Measurements from ENCODE around the gene PTH1R.

The PTH1R gene

GRCh38 chr3:46876313-46877300, 914 bp upstream of the PTH1R start:
- DNase-seq (ENCODE audit: low read depth, low spot score) = no peak
- H3K4me3 ChIP-seq (ENCODE audit: low read length) = no peak overlapping the region

GRCh38 chr3:46878781-46879436, 1.4 kb downstream of the PTH1R start:
- H3K4me3 ChIP-seq (ENCODE audit: low read length) = no peak overlapping the region
- DNase-seq (ENCODE audit: low read depth, low spot score) = no peak

- no peak overlapping the region for H3K4me3 ChIP-seq (ENCODE audit: low read length)
- no peak for DNase-seq (ENCODE audit: low read depth, low spot score)
Measured at GRCh38 chr3:46880884-46881595, 3.5 kb downstream of the PTH1R start.

- DNase-seq (ENCODE audit: low read depth, low spot score) = no peak
Measured at GRCh38 chr3:46881596-46882376, 4.3 kb downstream of the PTH1R start.

GRCh38 chr3:46882377-46883053, 5.0 kb downstream of the PTH1R start:
- no peak overlapping the region for H3K4me3 ChIP-seq (ENCODE audit: low read length)
- no peak for DNase-seq (ENCODE audit: low read depth, low spot score)

More at GRCh38 chr3:46881596-46882376, 4.3 kb downstream of the PTH1R start:
- no peak overlapping the region for H3K4me3 ChIP-seq (ENCODE audit: low read length)

- no peak for DNase-seq (ENCODE audit: low read depth, low spot score)
- H3K4me3 ChIP-seq (ENCODE audit: low read length) = no peak overlapping the region
Measured at GRCh38 chr3:46883054-46883829, 5.7 kb downstream of the PTH1R start.

GRCh38 chr3:46883830-46884185, 6.3 kb downstream of the PTH1R start:
- no peak for DNase-seq (ENCODE audit: low read depth, low spot score)
- no peak overlapping the region for H3K4me3 ChIP-seq (ENCODE audit: low read length)

DNA sequence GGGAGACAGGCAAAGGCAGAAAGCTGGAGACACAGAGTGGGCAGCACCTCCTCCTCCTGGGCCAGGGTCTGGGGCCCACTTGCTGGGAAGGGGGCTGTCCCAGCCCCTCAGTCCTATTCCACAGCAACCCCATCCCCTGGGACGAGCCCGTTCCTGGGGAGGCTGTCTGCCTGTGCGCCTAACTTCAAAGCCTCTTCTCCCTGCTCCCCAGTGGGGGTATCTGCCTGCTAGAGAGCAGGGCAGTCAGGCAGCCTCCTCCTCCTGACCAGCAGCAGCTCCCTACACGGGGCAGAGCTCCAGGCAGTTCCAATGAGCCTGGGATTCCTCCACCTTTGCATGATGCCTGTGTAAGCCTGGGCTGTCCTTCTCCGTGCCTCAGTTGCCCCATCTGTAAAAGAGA, 6.9 kb downstream of the PTH1R start:
- DNase-seq (ENCODE audit: low read depth, low spot score) = no peak
- H3K4me3 ChIP-seq (ENCODE audit: low read length) = no peak overlapping the region

GRCh38 chr3:46884929-46885328, 7.4 kb downstream of the PTH1R start:
- DNase-seq (ENCODE audit: low read depth, low spot score) = no peak
- no peak overlapping the region for H3K4me3 ChIP-seq (ENCODE audit: low read length)

- no peak overlapping the region for H3K4me3 ChIP-seq (ENCODE audit: low read length)
- no peak for DNase-seq (ENCODE audit: low read depth, low spot score)
Measured at GRCh38 chr3:46885612-46886011, 8.1 kb downstream of the PTH1R start.

DNA sequence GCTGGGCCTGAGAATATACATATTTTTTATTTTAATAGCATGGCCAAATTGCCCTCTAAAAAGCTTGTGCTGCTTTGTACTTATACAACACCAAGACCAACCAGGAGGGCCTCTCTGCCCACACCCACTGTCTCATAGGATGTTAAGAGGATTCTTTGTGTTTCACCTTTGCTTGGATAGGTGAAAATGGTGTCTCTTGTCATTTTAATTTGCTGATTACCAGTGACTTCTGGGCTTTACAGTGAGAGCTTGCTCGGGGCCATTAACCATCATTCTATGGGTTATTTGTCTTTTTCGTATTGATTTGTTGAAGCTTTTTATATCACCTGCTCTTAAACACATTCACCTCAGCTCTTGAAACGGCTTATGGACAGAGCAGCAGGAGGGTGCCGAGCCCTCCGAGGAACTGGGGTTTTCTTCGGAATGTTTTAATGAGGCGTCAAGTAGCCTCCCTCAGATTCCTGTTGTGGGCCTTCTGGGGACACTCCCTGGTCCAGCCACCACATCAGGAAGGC, 10.5 kb downstream of the PTH1R start:
- H3K4me3 ChIP-seq (ENCODE audit: low read length) = no peak overlapping the region
- DNase-seq (ENCODE audit: low read depth, low spot score) = no peak

- no peak for DNase-seq (ENCODE audit: low read depth, low spot score)
- H3K4me3 ChIP-seq (ENCODE audit: low read length) = no peak overlapping the region
Measured at GRCh38 chr3:46888705-46889104, 11.2 kb downstream of the PTH1R start.

DNA sequence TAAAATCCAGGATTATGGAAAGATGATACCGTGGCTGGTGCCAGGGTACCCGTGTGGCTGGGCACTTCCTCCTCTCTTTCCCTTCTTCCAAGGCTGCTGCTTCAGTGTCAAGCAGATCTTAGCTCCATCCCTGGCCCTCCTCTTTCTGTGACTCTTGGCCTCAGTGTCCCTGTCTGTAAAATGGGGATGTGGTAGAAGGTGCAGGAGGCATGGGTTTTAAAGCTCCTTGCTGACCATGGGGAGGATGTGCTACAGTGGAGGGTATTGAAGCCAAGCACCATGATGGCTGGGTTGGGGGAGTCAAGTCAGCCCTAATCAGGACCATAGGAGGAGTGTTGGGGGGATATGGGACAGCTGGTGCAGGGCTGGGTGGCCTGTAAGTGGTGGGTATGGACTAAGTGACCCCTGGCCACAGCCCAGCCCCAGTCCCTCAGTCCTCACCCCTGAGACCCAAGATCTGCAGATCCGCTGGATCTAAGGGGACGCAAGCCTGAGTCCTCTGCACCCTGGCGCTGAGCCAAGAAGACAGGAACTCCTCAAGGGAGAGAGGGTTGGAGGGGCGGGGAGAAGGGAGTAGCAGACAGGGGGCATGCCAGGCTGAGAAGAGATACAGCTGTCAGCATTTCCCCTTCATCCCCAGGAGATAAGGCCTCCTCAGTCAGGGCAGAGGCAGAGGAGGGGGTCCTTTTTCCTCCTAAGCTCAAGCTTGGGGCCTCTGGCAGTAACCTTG, 12.0 kb downstream of the PTH1R start:
- H3K4me3 ChIP-seq (ENCODE audit: low read length) = no peak overlapping the region
- no peak for DNase-seq (ENCODE audit: low read depth, low spot score)

DNA sequence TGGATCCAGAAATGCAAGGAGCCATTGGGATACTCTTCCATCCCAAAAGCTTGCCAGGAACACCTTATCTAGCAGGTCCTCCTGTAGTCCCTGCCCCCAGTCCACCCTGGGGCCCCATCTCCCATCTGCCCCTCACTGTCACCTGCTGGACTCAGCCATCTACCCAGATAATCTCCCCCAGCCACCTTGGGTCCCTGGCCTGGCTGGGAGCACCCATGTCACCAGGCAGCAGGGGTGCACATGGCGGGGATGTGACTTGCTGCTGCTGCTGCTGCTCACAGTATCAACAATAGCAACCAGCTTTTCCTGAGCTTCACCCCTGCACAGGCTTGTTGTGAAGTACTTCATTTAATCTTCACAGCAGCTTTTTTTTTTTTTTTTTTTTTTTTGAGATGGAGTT, 12.6 kb downstream of the PTH1R start:
- no peak for DNase-seq (ENCODE audit: low read depth, low spot score)
- no peak overlapping the region for H3K4me3 ChIP-seq (ENCODE audit: low read length)

- H3K4me3 ChIP-seq (ENCODE audit: low read length) = no peak overlapping the region
Measured at GRCh38 chr3:46891132-46891531, 13.6 kb downstream of the PTH1R start.

DNA sequence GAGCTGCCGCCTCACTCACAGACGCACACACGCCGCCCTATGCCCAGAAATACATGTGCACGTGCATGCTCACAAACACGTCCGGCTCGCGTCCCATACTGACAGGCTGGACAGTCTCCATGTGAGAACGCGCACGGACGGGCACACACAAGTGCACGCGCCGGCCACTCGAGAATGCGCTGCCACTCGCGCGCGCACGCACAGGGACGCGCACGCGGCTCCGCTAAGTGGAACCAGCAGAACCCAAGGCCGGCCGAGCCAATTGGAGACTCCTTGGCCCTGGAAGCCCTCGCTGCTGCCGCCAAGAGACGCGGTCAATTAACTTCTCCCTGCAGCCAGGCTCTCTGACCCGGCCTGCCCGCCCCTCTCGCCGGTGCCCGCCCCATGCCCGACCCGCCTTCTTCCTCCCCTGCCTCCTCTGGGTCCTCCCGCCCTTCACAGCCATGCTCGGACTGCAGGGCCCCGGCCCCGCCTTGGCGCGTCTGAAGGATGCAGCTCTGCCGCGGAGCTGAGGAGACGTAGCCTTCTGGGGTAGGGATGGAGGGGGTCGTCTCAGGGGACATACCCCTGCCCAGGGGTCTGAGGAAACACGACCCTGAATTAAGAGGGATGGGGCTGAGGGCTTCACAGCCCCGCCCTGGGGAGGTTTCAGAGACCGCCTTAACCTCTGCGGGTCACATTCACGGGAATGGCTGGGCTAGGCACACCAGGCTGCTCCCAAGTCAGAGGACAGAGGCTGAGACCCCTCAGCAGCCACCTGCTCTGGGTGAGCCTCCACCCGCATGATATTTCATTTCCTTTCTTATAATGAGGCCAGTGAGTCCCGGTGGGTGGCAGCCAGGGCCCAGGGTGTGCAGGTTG, 15.0 kb downstream of the PTH1R start:
- DNase-seq (ENCODE audit: low read depth, low spot score) = no peak
- H3K4me3 ChIP-seq (ENCODE audit: low read length) = no peak overlapping the region

More at GRCh38 chr3:46891132-46891531, 13.6 kb downstream of the PTH1R start:
- no peak for DNase-seq (ENCODE audit: low read depth, low spot score)

Data from Jurkat, Clone E6-1 (cell line).